ENCODE measurements around the gene RBMS1.

DNA sequence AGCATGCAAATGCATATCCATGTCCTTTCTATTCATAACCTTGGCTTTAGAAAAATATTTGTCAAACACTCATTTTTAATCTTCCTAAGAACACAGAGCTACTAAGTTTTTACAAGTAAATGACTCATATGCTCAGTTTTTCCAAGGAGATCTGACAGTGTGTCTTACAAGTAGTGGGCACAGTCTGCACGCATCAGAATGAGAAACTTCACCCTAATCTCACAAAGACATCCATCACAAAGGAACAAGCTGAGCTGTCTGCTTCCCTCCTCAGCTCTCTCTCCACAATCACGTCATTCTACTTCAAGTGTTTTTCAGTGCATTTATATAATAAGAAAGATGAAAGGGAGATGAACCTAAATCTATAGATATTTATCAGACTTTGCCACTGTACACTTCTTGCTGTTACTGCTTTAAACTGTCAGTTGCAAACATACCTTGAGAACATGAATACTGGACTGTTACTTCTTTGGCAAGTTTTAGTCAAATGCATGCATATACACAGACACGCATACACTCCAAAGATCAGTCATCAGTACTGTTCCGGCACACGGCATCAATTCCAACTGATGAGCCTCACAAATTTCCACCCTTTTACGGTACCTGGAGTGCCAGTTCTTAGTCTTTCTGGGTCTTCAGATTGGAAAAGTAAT lies 75.7 kb downstream of the RBMS1 start:
- TF ChIP-seq, protein P1, sequence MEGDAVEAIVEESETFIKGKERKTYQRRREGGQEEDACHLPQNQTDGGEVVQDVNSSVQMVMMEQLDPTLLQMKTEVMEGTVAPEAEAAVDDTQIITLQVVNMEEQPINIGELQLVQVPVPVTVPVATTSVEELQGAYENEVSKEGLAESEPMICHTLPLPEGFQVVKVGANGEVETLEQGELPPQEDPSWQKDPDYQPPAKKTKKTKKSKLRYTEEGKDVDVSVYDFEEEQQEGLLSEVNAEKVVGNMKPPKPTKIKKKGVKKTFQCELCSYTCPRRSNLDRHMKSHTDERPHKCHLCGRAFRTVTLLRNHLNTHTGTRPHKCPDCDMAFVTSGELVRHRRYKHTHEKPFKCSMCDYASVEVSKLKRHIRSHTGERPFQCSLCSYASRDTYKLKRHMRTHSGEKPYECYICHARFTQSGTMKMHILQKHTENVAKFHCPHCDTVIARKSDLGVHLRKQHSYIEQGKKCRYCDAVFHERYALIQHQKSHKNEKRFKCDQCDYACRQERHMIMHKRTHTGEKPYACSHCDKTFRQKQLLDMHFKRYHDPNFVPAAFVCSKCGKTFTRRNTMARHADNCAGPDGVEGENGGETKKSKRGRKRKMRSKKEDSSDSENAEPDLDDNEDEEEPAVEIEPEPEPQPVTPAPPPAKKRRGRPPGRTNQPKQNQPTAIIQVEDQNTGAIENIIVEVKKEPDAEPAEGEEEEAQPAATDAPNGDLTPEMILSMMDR (IDR thresholded peaks at IDR 0.05) = no peak
- no peak for TF ChIP-seq POLR2A (IDR thresholded peaks at IDR 0.05)

Data from right lobe of liver (tissue), 4 donors.